ENCODE measurements around the gene TRIM22. TPM values are rescaled to one million over a fixed set of nuclear protein-coding genes. Genes with fewer than 3 reads are reported as not detected.

Gene TRIM22
- total RNA-seq, 1 donor from 2014 or later: 16.1 TPM

DNA sequence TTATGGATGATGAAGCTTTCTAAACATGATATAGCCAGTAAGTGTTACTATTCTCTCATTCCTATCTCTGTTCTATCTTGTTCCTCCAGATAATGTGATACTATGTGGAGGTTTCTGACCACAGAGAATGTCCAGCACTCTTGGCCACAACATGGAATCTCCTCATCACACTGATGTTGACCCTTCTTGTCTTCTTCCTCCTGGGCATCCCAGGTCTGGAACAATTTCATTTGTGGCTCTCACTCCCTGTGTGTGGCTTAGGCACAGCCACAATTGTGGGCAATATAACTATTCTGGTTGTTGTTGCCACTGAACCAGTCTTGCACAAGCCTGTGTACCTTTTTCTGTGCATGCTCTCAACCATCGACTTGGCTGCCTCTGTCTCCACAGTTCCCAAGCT is 36.8 kb downstream of the TRIM22 start:
- no peak for DNase-seq (ENCODE audit: low spot score)
- intact Hi-C loops (cut with DNase I): no loop called here

DNA sequence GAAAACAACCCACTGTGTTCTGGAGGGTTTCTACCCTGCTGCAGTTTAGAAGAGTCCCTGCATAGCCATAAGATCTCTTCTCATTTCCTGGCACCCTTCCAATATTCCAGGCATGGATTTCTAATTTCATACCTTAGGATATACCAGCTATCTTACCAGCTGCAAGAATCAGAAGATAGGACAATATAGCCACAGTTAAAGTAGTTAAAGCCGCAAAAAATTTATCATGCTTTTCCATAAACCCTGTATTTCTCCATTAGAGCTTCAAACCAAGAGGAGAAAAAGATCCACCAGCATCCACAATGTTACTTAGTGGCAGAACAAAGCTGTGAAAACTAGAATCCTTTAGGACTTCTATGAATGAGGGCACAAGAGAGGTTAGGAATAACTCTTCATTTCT is 38.1 kb downstream of the TRIM22 start:
- DNase-seq (ENCODE audit: low spot score): no peak
- intact Hi-C loops (cut with DNase I): no loop called here

DNA sequence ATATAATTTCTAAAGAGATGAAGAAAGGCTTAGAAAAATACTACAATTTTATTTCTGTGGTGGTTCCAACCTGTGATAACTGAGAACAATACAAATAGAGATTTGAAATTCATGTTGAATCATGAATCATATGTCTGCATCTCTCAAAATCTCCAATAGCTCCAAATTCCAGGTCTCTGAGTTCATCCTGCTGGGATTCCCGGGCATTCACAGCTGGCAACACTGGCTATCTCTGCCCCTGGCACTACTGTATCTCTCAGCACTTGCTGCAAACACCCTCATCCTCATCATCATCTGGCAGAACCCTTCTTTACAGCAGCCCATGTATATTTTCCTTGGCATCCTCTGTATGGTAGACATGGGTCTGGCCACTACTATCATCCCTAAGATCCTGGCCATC is 46.8 kb downstream of the TRIM22 start, which contains the start of gene OR56B1:
OR56B1 (plus strand) TSS at position 53 of the 400 bp plus-strand sequence; CDS start at position 122, 69 bp downstream.
- no peak for DNase-seq (ENCODE audit: low spot score)
- intact Hi-C loops (cut with DNase I): no loop called here

DNA sequence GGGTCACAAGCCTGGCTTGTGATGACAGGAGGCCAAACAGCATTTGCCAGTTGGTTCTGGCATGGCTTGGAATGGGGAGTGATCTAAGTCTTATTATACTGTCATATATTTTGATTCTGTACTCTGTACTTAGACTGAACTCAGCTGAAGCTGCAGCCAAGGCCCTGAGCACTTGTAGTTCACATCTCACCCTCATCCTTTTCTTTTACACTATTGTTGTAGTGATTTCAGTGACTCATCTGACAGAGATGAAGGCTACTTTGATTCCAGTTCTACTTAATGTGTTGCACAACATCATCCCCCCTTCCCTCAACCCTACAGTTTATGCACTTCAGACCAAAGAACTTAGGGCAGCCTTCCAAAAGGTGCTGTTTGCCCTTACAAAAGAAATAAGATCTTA is 47.5 kb downstream of the TRIM22 start:
- intact Hi-C loops (cut with DNase I): no loop called here
- no peak for DNase-seq (ENCODE audit: low spot score)

DNA sequence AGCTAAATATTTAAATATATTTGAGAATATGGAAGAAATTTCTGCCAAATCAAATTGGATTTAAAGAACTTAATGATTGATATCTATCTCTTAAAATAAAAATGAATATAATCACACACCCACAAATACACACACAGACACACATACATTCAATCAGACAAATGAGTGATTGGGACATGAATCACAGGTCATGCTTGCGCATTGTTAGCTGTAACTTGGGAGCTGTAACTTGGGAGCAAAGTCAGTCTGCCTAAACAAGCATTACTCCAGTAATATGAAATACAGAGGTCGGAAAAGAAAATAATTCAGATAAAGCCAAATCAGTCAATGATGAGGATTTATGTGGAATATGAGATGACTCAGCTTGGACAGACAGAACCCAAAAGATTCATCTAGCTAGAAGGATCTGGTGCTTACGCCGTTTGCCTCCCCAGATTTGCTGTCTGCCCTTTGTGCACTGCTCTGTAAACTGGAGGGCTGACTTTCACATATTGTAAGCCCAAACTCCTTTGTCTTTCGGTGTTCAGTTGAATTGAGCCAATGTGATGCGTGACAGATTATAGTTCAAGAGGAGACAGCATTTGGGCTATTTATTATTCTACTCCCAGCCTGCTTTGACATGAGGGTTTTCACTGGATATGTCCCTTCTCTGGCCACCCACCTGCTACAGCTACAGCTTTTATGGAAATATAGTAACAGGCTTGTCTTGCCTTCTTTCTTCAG is 48.2 kb downstream of the TRIM22 start:
- intact Hi-C loops (cut with DNase I): no loop called here

DNA sequence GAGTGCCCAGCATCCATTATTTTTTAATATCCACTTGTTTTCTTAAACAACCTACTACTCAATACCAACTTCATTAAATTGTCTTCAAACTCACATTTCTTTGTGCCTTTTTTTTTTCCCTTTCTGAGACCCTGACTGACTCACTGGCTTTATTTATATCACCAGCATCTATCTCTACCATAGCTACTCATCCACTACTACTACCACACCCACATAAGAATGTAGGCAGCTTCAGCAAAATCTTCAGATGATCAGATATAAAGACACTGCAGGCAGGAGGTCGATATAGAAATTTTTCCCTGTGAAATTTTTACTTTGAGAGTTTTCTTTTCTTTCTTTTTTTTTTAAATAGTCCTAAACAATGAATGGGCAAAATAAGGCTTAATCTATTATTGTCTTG is 48.8 kb downstream of the TRIM22 start:
- no peak for DNase-seq (ENCODE audit: low spot score)
- intact Hi-C loops (cut with DNase I): no loop called here

More for the DNA sequence above, 48.2 kb downstream of the TRIM22 start:
- DNase-seq (ENCODE audit: low spot score): no peak

DNA sequence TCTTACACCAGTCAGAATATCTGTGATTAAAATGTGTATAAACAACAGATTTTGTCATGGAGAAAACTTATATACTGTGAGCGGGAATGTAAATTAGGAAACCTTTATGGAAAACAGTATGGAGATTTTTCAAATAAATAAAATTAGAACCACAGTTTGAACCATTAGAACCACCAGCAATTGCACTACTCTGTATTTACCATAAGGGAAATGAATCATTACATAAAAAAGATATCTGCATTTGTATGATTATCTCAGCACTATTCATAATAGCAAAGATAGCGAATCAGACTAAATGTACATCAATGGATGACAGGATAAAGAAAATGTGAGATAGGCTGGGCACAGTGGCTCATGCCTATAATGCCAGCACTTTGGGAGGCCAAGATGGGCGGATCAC is 57.0 kb downstream of the TRIM22 start:
- intact Hi-C loops (cut with DNase I): no loop called here
- DNase-seq (ENCODE audit: low spot score): no peak

DNA sequence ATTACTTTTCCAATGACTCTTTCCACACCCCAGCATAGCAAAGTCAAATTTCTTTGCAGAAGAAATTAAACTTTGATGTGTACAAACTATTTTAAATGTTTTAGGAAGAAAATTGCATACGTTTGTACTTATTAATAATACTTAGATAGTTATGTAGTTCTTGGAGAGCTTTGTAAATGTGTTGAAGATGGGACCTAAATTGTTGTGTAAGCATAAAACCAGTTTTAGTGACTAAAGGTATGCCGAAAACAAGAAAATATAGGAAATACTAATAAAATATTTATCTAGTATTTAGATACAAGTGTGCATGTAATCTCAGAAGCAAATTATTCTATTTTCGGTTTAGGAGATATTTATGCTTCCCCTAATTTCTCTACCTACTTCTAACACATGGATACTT is 60.2 kb downstream of the TRIM22 start:
- DNase-seq (ENCODE audit: low spot score): no peak
- intact Hi-C loops (cut with DNase I): no loop called here

DNA sequence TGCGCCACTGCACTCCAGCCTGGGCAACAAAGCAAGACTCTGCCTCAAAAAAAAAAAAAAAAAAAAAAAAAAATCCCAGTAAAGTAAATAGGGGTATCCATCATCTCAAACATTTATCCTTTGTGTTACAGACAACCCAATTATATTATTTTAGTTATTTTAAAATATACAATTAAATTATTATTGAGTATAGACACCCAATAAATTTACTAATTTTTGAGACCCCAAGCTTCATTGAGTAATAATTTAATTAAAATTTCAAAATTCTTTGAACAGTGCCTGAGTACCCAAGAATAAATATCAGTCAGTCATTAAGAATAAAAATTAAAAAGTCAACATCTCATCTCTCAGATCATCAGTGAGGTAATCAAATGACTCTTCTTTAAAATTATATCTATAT is 64.4 kb downstream of the TRIM22 start, which contains the start of gene OR52N4:
OR52N4 (plus strand) TSS at position 301 of the 400 bp plus-strand sequence. CDS start 498 bp downstream, outside the sequence.
- intact Hi-C loops (cut with DNase I): no loop called here
- DNase-seq (ENCODE audit: low spot score): no peak

Other genes with a start within 250 kb of the TRIM22 start
- gene OR51I1, start 248.3 kb upstream of the TRIM22 start, total RNA-seq: not detected
- gene OR51I2, start 240.5 kb upstream of the TRIM22 start, total RNA-seq: not detected
- gene OR52D1, start 201.1 kb upstream of the TRIM22 start, total RNA-seq: not detected
- not detected for gene UBQLN3, start 179.8 kb upstream of the TRIM22 start, total RNA-seq
- 0.11 TPM for gene UBQLNL, start 173.1 kb upstream of the TRIM22 start, total RNA-seq
- not detected for gene OR52H1, start 141.2 kb upstream of the TRIM22 start, total RNA-seq
- not detected for gene OR52B6, start 108.9 kb upstream of the TRIM22 start, total RNA-seq
- 0.46 TPM for gene TRIM6, start 93.2 kb upstream of the TRIM22 start, total RNA-seq
- gene TRIM34, start 64.8 kb upstream of the TRIM22 start, total RNA-seq: 2.3 TPM
- gene TRIM5, start 4.7 kb upstream of the TRIM22 start, total RNA-seq: 6.4 TPM
- not detected for gene OR56B1, start 46.7 kb downstream of the TRIM22 start, total RNA-seq
- not detected for gene OR52N4, start 64.5 kb downstream of the TRIM22 start, total RNA-seq
- gene OR52N5, start 93.6 kb downstream of the TRIM22 start, total RNA-seq: not detected
- not detected for gene OR52N1, start 101.5 kb downstream of the TRIM22 start, total RNA-seq
- not detected for gene OR52N2, start 119.1 kb downstream of the TRIM22 start, total RNA-seq
- gene OR52E6, start 152.1 kb downstream of the TRIM22 start, total RNA-seq: not detected
- not detected for gene OR52E8, start 167.9 kb downstream of the TRIM22 start, total RNA-seq
- gene OR52E4, start 190.8 kb downstream of the TRIM22 start, total RNA-seq: not detected
- gene OR52E5, start 203.4 kb downstream of the TRIM22 start, total RNA-seq: not detected

Measured in cardiac septum (tissue), 1 donor.